ENCODE measurements around the gene DPH7. TPM values are rescaled to one million over a fixed set of nuclear protein-coding genes. Genes with fewer than 3 reads are reported as not detected.

The DPH7 gene
- total RNA-seq, 2 donors from 2014 or later = 34.3 to 62.4 TPM

- intact Hi-C loops (cut with DNase I) = no loop called here
- no peak for DNase-seq (ENCODE audit: low spot score)
- Histone ChIP-seq H3K36me3 (peaks cover 0 to 10% of the 10 kb centered on the region in 2 donors), H3K4me3 (no peak overlapping the region), H3K4me1 (replicated peaks) (no peaks in the 10 kb centered on the region), H3K9me3 (no peaks in the 10 kb centered on the region), H3K27ac (no peak overlapping the region), H3K27me3 (replicated peaks; ENCODE audit: insufficient read depth) (no peaks in the 10 kb centered on the region)
- TF ChIP-seq POLR2A (IDR thresholded peaks at IDR 0.05) (no peak), POLR2AphosphoS5 (IDR thresholded peaks at IDR 0.05) (no peak), CTCF (IDR thresholded peaks at IDR 0.05) (no peak)
- 87% methylated on average over 16 of the region's 18 CpGs for WGBS
These were observed 13.8 kb downstream of the DPH7 start for GRCh38 chr9:137564817-137565411.

- Histone ChIP-seq H3K36me3 (peaks cover 0 to 10% of the 10 kb centered on the region in 2 donors), H3K4me3 (no peak overlapping the region), H3K9me3 (no peaks in the 10 kb centered on the region), H3K4me1 (replicated peaks) (no peaks in the 10 kb centered on the region), H3K27ac (no peak overlapping the region), H3K27me3 (replicated peaks; ENCODE audit: insufficient read depth) (no peaks in the 10 kb centered on the region)
- intact Hi-C loops (cut with DNase I) = no loop called here
- no peak for DNase-seq (ENCODE audit: low spot score)
- TF ChIP-seq POLR2AphosphoS5 (IDR thresholded peaks at IDR 0.05) (no peak), CTCF (IDR thresholded peaks at IDR 0.05) (no peak), POLR2A (IDR thresholded peaks at IDR 0.05) (no peak)
- WGBS = 89% methylated on average over 10 of the region's 10 CpGs
These were observed 14.6 kb downstream of the DPH7 start for GRCh38 chr9:137564134-137564533.

- Histone ChIP-seq H3K9me3 (no peaks in the 10 kb centered on the region), H3K27me3 (replicated peaks; ENCODE audit: insufficient read depth) (no peaks in the 10 kb centered on the region), H3K36me3 (no peaks in the 10 kb centered on the region), H3K4me1 (replicated peaks) (no peaks in the 10 kb centered on the region), H3K27ac (no peak overlapping the region), H3K4me3 (no peak overlapping the region)
- no peak for TF ChIP-seq CTCF (IDR thresholded peaks at IDR 0.05)
- no peak for DNase-seq (ENCODE audit: low spot score)
- WGBS = 96% methylated on average over 4 of the region's 4 CpGs
- intact Hi-C loops (cut with DNase I) = no loop called here
These were observed 20.6 kb downstream of the DPH7 start for GRCh38 chr9:137558127-137558526.

- Histone ChIP-seq H3K4me1 (replicated peaks) (peaks cover 4% of the 10 kb centered on the region), H3K27me3 (replicated peaks; ENCODE audit: insufficient read depth) (no peaks in the 10 kb centered on the region), H3K27ac (peak overlapping the region in 1 of 2 donors; percentile 46), H3K4me3 (no peak overlapping the region), H3K9me3 (no peaks in the 10 kb centered on the region), H3K36me3 (no peaks in the 10 kb centered on the region)
- intact Hi-C loops (cut with DNase I) = no loop called here
- 69% methylated on average over 24 of the region's 24 CpGs for WGBS
- peak; percentile 63 for DNase-seq (ENCODE audit: low spot score)
- TF ChIP-seq POLR2AphosphoS5 (IDR thresholded peaks at IDR 0.05) (peak; percentile 61), CTCF (IDR thresholded peaks at IDR 0.05) (no peak)
These were observed 22.5 kb downstream of the DPH7 start for GRCh38 chr9:137556069-137556838.

DNA sequence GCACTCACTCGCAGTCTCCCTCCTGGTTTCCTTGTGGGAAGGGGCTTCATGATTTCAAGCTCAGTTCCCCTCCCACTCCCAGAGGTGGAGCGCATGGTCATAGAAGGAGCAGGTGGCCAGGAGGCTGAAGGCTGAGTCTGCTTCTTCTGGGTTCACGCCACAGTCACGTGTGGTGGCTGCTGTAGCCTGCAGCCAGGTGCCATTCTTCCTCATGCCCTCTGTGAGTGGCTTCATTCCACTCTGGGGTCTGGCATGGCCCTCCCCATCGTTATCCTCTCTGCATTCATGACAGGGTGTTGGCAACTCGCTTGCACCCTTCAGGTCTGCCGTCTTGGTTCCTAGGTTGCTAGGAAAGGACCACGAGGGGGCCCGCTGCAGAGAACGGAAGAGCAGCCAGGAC lies 23.5 kb downstream of the DPH7 start:
- Histone ChIP-seq H3K27me3 (replicated peaks; ENCODE audit: insufficient read depth) (no peaks in the 10 kb centered on the region), H3K9me3 (no peaks in the 10 kb centered on the region), H3K4me1 (replicated peaks) (peaks cover 4% of the 10 kb centered on the region), H3K36me3 (no peaks in the 10 kb centered on the region), H3K27ac (no peak overlapping the region), H3K4me3 (no peak overlapping the region)
- 85% methylated on average over 10 of the region's 10 CpGs for WGBS
- DNase-seq (ENCODE audit: low spot score) = no peak
- no peak for TF ChIP-seq POLR2A (IDR thresholded peaks at IDR 0.05)
- TF ChIP-seq POLR2AphosphoS5 (IDR thresholded peaks at IDR 0.05) = no peak
- TF ChIP-seq CTCF (IDR thresholded peaks at IDR 0.05) = no peak
- intact Hi-C loops (cut with DNase I) = no loop called here
